ENCODE data around the gene ZDHHC9.

ZDHHC9 gene

DNA sequence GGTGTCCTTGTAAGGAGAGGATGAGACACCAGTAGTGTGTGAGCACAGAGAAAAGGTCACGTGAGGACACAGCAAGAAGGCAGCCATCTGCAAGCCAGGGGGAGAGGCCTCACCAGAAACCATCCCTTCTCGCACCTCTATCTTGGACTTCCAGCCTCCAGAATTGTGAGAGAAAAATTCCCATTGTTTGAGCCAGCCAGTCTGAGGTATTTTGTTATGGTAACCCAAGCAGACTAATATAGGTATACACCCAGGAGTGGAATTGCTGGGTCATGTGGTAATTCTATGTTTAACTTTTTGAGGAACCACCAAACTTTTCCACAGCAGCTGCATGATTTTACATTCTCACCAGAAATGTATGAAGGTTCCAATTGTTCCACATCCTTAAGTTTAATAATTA, 25.6 kb downstream of the ZDHHC9 start:
- DNase-seq: no peak

DNA sequence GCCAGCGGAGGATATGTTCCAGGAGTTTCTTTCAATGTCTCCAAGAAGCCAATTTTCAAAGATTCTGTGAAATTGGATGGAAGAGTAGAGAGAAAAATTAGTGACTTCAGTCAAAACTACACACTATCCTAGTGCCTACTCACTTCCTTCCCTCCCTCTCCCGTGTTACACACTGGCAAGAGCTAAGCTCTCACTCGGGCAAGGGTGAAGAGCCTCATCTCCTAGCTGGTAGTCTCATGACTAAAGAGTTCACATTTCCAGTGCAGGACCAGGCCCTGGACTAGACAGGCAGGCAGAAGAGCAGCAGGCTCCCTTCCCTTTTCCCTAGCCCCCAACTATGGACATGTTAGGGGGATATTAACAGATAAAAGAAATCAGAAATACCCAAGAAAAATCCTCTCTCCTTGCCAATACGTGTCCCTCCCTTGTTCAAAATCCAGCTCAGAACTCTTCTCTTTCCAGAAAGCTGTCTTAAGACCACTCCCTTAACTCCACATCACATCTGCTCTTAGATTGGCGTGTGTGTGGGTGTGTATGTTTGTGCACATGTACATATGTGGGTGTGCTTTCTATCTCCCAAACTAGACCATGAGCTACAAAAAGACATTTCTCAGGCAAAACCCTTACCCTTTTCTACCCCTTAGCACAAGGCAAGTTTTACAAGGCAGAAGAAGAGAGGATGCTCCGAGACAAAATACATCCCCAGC, 29.9 kb downstream of the ZDHHC9 start:
- DNase-seq: no peak

DNA sequence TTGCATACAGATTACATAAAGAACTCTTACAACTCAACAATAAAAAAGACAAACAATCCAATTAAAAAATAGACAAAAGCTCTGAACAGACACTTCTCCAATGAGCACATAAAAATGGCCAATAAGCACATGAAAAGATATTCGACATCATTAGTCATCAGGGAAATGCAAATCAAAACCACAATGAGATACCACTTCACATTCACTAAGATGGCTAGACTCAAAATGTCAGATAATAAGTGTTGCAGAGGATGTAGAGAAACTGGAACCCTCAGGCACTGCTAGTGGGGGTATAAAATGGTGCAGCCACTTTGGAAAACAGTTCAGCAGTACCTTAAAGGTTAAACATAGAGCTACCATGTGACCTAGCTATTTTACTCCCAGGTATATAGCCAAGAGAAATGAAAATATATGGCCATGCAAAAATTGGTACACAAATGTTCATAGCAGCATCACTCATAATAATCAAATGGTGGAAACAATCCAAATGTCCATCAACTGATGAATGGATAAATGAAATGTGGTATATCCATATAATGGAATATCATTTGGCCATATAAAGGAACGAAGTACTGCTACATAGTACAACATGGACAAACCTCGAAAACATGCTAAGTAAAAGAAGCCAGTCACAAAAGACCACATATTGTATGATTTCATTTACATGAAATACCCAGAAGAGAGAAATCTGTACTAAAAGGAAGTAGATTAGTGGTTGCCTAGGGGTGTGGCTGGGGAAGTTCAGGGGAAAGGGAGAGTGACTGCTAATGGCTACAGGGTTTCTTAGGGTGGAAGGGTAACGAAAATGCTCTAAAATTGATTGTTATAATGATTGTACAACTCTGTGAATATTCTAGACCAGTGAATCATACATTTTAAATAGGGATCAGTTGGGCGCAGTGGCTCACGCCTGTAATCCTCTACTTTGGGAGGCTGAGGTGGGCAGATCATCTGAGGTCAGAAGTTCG, 34.6 kb downstream of the ZDHHC9 start:
- DNase-seq: no peak

DNA sequence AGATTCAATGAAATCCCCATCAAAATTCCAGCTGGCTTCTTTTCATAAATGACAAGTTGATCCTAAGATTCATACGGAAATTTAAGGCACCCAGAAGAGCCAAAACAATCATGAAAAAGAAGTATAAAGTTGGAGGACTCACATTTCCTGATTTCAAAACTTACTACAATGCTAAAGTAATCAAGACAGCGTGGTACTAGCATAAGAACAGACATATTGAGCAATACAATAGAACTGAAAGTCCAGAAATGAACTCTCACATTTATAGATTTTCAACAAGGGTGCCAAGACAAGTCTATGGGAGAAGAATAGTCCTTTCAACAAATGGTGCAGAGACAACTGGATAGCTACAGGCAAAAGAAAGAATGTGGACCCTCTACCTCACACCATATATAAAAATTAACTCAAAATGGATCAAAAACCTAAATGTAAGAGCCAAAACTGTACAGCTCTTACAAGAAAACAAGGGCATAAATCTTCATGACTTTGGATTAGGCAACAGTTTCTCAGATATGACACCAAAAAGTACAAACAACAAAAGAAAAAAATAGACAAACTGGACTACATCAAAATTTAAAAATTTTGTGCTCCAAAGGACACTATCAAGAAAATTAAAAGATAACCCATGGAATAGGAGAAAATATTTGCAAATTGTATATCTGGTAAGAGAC, 35.4 kb downstream of the ZDHHC9 start:
- DNase-seq: no peak

DNA sequence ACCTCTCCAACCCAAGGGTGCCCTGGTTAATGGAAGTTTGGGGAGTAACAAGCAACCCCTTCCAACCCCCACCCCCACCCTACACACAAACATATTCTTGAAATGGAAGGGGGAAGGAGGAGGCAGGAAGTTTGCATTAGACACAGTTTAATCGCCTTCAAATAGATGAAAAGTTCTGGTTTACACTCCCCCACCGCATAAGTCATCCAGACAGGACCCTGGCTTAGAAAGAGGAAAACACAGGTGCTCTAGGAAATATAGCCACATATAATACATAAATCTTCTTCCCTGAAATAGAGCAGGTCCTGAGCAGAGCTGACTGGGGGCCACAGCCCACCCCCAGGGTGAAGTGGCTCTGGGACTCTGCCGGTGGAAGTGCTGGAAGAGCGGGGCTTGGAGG, 38.9 kb downstream of the ZDHHC9 start:
- no peak for DNase-seq

DNA sequence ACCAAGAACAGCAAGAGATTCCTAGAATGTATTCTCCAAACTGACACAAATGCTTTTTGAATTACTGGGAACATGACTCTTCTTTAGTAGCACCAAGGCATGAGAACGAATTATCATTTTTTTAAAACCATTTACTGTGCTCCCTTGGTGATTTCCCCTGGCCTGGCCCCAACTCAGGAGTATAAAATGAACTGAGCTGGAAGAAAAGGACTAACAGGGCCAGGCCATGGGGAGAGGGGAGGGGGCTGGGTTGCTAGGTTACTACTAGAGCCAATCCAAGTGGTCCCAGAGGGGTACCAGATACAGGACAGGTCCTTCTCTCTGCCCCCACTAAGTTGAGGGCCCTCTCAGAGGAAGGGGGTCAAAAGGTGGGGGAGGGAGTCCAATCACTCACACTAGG, 40.8 kb downstream of the ZDHHC9 start:
- no peak for DNase-seq

DNA sequence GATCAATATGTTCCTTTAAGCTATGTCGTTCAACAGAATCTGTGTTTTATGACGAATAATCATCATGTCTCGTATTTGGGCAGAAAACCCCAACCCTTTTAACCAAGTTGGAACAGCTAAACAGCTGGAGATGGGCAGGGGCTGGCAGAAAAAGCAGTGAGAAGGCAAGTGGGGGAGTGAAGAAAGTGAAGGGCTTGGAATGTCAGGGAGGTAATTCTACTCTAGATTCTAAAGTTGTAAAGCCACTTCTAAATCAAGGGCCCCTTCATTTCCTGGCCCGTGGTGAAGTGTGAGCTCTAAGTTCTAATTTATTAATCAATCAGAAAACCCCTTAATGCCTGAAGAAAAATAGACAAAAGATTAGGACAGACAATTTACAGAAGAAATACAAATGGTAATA, 43.5 kb downstream of the ZDHHC9 start:
- DNase-seq: no peak

DNA sequence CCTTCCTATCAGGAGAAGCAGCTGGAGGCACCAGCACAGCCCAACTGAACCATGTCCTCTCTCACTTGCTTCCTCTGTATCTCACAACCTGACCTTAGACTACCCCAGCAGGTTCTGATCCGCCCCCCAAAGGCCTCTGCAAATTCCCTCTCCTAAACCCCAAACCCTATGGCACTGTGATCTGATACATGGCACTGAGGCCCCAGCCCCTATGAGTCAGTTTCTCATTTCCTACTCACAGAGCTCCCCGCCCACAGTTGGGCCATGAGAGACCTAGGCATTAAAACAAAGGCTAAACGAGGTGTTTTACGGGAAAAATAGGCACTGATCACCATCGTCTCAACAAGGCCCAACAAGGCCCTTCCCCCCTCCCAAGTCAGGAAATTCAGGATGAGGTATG, 44.8 kb downstream of the ZDHHC9 start:
- no peak for DNase-seq

DNA sequence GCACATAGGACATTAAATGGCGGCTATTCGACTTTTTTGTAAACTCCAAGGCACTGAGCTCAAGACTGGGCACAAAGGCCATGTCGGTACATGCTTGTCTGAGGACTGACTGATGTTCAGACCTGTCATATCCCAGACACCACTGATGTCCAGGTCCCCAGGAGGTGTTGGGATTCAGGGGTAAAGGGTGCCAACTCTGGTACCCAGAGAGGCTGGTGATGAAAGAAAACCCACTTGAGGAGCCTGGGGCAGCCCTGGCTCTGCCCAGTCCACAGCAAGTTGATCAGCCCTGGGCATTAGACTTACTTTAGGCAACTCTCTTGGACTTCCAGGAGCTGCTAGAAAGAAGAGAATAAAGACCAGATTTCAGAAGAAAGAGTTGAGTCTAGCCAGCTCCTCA, 45.2 kb downstream of the ZDHHC9 start:
- DNase-seq: no peak

DNA sequence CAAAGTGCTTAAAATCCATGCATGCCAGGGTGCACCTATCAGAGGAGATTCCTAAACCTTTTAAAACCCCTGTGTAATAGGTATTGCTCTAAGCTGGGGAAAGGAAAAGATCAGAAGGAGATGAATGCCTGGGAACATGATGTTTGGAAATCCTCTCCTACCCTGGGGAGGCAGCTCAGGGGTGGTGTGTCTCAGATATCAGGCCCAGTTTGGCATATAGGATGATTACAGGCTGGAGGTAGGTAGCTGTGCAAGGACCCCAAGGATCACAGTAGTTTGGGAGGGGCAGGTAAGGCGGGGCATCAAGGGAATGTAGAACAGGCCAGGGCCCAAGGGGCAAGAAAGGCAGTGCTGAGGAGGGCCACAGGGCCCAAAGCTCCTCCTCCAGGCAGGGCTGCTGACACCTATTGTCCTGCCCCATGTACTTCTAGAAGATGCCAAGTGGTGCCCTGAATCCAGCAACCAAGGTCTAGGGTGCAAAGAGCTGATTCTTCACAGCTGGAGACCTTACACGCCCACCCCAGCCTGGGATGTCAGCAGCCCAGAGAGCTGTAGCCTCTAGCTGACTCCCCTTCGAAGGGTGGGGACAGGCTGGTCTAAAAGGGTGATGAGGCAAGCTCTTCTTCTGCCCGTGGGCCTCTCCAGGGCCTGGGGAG, 46.3 kb downstream of the ZDHHC9 start:
- DNase-seq: no peak

DNA sequence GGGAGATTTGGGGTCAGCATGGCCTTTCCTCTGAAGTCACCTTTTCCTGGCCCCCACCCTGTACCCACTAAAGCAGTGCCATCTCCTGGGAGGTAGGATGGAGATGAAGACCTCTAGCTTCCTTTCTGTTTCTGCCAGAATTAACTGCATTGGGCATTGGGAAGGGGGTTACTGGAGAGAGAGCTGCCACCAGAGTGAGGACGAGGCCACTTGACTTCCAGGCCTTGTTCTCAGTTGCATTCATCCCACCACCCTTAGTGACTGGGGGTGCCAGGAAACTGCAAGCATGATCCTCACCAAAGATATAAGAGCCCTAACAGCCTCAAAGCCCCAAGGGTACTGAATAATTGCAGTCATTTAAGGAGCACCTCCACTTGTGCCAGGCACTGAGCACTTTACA, 48.1 kb downstream of the ZDHHC9 start:
- no peak for DNase-seq

DNA sequence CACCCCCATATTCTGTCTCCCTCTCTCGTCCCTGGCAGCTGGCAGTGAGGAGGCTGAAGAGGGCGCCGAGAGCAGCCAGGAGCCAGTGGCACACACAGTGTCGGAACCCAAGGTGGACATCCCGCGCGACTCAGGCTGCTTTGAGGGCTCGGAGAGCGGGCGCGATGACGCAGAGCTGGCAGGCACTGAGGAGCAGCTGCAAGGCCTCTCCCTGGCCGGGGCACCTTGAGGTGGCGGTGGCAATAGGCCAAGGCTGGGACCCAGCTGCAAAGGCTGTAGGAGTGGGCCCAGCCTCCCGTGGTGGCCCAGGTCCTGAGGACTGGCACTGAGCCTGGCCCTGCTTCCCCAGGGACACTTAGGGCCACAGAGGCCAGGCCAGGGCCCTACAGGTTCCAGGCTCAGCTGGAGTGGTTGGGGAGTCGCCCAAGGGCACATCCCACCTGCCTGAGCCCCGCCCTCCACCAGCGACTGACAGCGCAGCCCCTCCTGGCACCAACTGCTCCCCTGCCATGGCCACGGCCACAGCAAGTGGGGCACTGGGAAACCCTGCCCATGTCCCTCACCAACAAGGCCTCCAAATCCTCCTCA, 50.0 kb downstream of the ZDHHC9 start:
- no peak for DNase-seq

DNA sequence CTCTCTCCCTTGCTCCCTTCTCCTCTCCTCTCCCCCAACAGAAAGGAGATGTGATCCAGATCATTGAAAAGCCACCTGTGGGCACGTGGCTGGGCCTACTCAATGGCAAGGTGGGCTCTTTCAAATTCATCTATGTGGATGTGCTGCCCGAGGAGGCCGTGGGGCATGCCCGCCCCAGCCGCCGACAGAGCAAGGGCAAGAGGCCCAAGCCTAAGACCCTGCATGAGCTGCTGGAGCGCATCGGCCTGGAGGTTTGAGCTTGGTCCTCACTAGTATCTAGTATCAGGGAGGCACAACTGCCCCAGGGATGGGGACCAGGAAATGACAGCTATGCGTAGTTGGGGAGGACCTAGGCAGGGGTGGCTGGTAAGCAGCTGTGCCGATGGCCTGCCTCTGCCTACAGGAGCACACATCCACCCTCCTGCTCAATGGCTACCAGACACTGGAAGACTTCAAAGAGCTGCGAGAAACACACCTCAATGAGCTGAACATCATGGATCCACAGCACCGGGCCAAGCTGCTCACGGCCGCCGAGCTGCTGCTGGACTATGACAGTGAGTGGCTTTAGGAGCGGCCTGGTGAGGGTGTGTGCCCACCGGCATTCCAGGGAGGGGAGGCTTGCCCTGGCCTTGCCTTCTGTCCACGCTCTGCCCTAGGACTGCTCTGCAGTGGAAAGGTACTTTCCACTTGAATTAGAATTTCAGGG, 50.9 kb downstream of the ZDHHC9 start:
- DNase-seq: no peak

DNA sequence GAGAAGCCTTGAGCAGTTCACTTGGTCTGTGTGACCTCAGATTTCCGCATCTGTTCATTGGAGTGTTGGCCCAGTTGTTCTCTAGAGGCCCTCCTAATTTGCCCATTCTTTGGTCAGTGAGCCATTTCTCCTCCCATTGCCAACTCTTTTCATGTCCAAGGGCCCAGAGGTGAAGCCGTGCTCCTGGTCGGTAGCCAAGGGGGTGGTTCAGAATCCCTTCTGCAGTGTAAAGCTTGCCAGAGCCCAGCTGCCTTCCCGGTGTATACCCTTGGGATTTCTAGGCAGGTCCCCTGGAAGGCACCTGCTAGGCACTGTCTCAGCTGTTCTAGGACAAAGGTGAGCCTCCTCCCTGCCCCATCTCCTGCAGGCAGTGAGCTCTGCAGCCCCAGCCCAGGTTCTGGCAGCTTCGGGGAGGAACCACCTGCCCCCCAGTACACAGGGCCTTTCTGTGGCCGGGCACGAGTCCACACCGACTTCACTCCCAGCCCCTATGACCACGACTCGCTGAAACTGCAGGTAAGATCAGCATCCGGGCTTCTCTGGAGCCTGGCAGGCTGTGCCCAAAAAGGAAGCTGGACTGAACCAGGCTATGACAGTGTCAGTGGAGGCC, 51.6 kb downstream of the ZDHHC9 start:
- DNase-seq: peak; percentile 1

DNA sequence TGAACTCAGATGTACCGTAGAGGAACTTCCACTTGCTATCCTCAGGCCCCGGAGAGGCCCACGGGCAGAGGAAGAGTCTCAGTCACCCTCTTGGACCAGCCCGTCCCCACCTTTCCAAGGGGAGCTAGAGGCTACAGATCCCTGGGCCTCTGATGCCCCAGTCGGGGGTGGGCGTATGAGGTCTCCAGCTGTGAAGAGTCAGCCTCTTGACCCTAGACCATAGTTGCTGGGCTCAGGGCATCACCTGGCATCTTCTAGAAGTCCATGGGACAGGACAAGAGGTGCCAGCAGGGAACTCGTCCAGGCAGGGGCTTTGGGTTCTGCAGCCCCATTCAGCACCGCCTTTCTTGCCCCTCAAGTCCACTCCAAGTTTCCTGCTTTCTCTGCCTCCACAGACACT, 52.4 kb downstream of the ZDHHC9 start:
- no peak for DNase-seq

DNA sequence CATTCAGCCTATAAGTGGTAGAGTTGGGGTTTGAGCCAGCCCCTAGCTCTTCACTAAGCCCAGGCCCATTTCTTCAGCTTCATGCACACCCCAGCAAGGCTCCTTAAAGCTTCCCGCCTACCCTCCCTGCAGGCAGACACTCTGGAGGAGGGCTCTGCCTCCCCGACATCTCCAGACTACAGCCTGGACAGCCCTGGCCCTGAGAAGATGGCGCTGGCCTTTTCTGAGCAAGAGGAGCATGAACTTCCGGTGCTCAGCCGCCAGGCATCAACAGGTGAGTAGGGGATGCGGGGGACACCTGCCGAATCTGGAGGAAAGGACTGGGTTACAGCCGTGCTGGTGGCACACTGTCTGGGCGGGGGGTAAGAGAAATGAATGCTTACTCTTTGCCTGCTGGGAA, 52.9 kb downstream of the ZDHHC9 start:
- DNase-seq: no peak

DNA sequence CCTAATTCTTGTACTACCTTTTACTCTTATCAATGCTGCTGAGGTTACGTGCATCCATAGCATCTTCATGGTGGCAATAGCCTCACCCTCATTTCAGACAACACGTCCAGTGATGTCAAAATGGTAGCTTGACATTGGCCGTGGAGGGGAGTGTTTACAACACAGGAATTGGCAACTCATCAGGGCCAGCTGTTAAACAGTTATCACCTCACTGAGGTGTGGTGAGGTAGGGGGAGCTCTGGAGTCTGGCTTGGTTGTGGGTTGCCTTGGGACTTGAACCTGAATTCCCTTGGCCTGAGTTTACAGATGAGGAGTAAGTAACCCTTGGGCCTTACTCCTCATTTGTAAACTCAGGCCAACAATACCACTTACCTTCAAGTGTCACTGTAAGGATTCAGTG, 53.5 kb downstream of the ZDHHC9 start:
- DNase-seq: no peak

DNA sequence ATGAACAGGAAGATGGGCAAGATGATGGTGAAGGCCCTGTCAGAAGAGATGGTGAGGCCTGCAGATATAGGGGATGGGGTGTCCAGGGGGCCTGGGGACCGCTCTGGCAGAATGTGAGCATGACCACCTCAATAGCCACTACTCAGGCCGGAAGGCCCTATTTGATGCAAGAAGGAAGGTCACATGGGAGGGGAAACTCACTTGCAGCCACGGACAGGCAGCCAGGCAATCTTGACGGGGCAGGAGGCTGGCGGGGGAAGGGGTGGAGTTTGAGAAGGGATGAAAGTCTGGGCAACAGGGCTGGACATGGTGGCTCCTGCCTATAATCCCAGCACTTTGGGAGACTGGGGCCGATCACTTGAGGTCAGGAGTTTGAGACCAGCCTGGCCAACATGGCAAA, 55.2 kb downstream of the ZDHHC9 start:
- DNase-seq: no peak

DNA sequence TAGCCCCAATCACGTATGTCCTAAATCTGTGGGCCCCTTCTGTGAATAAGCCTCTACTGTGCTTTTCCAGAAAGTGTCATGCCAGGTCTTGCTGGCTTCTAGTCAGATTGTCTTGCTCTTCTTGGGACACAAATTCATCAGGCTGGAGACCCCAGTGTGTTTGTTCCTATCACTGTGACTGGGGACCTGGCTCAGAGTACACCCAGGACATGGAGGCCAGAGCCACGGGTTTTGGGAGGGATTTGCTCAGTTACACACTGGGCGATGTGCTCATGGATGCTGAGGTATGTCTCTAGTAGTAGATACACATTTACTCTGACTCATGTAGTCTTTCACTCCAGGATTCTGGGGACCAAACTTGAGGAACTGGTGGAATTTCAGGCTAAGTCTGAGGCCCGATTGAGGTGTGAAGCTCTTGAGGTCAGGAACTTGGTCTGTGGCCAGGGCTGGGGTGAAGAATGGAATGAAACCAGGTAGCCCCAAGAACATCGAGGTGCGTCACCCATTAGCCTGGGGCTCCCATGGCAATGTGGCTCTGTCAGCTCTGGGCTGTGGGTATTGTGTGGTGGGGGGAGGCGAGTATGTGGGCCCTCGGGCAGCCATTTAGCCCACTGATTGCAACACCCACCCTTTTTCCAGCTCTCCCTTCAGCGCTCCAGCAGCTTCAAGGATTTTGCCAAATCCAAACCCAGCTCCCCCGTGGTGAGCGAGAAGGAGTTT, 56.2 kb downstream of the ZDHHC9 start:
- no peak for DNase-seq

DNA sequence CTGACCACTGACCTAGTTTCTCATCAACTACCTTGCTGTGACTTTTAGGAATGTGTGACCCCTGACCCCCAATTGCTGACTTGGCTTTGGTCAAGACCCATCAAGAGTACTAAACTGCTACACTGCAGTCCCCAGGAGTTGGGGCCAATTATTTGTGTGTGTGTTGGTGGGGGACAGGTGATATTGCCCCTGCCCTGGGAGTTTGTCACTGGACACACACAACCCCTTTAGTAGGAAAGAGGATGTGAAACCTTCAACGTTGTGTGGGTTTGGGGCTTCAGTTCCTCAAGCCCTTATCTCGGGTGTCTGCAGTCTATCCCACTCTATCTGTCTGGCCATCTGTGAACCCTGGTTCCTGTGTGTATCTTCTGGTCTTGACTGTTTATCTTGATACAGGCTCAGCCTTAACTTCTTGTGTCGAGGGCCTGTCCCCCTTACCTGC, 57.5 kb downstream of the ZDHHC9 start:
- no peak for DNase-seq
